Nucleus accumbens (tissue), 56 donors: ENCODE results near the gene MXRA8.
"Not testable (repeated sequence)": the region's sequence is repeated elsewhere in the genome, so short reads cannot be mapped to it uniquely, and the experiment has no call there.

Source experiments
- DNase-seq, 56 donors: peaks; one replicate each; lab custom pipeline; 2025; lab: John Stamatoyannopoulos, UW

Gene MXRA8, protein sequence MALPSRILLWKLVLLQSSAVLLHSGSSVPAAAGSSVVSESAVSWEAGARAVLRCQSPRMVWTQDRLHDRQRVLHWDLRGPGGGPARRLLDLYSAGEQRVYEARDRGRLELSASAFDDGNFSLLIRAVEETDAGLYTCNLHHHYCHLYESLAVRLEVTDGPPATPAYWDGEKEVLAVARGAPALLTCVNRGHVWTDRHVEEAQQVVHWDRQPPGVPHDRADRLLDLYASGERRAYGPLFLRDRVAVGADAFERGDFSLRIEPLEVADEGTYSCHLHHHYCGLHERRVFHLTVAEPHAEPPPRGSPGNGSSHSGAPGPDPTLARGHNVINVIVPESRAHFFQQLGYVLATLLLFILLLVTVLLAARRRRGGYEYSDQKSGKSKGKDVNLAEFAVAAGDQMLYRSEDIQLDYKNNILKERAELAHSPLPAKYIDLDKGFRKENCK

DNA sequence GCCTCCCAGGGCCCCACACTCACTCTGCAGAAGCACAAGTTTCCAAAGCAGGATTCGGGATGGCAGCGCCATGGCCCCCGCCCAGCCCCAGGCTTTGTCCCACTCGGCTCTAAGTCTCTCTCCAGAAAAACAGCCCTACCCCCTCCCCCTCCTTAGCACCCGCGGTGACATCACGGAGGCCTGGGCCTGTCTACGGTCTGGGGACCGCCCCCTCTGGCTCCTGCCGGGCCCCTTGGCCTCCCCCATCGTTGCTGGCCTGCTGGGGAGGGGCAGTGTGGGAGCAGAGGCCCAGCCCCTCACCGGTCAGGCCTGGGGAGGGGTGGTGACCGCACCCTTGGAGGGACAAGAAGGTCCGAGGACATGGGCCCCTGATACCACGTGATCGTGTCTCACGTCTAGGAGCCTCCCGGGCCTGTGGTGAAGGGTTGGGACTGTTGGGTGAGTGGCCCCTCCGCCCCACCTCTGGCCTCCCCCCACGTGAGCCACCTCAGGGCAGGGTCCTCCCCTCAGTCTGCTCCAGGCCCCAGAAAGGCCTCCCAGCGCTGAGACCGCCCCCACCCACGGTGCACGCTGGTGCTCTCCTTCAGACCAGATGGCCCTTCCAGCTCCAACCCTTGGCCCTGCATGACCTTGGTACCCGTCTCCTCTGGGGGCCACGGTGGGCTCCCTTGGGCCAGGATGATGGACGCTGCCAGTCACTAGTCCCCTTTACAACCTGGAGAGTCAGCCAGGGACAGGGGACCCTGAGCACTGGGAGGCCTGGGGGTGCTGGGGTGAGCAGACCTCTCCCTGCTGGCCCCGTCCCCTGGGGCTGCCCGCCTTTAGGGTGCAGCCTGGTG, at the start of gene MXRA8:
Gene MXRA8, minus strand, starts transcription at position 123 of the 839 bp plus-strand sequence. Its CDS starts 51 bp downstream, at position 72.
- peak in 9 of 56 donors; percentile 16 to 61 (median 39) for DNase-seq

DNA sequence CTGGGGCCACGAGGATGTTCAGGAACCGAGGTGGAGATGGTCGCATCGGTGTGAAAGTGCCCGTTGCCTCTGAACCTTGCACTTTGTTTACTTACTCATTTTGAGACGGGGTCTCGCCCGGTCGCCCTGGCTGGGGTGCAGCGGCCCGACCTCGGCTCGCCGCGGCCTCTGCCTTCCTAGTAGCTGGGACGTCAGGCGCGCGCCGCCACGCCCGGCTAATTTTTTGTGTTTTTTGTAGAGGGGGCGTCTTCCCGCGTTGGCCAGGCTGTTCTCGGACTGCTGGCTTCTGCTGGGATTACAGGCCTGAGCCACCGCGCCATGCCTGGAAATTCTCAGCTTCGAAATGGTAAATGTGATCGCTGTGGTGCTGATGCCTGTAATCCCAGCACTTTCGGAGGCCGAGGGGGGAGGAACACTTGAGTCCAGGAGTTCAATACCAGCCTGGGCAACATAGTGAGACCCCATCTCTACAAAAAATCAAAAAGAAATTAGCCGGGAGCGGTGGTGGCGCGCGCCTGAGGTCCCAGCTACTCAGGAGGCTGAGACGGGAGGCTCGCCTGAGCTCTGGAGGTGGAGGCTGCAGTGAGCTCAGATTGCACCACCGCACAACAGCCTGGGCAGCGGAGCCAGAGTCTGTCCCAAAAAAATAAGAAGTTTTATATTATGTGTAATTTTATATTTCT, 49.4 kb upstream of the MXRA8 start:
- DNase-seq = no peak

- DNase-seq = peak in 55 of 56 donors; percentile 49 to 96 (median 90)
Measured at GRCh38 chr1:1406821-1407635, 48.7 kb upstream of the MXRA8 start, which contains the start of gene MRPL20. TSS of gene MRPL20 (minus strand) at chr1:1407293. CDS start at chr1:1407217, 76 bp downstream.

DNA sequence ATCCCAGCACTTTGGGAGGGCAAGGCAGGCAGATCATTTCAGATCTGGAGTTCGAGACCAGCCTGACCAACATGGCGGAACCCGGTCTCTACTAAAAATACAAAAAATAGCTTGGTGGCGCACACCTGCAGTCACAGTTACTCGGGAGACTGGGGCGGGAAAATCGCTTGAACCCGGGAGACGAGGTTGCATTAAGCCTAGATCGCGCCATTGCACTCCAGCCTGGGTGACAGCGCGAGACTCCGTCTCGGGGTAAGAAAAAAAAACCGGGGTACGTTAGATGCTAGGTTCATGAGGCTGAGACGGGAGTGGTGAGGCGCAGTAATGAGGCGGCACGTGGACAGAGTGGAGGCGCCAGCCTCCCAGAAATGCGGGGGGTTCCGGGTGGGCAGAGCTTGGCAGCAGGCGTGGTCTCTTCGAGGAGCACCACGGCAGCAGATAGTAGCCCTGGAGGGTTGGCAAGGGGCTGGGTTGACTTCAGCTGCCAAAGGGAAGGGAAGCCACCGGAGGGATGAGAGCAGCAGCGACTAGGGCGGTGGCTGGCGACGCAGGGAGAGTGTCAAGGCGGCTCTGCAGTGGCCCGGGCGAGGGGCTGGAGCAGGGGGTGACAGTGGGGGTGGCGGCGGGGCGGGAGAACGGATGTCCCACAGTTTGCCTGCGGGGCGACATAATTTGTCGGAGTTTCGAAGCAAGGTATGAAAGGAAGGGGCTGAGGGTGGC, 47.9 kb upstream of the MXRA8 start:
- DNase-seq = no peak

DNA sequence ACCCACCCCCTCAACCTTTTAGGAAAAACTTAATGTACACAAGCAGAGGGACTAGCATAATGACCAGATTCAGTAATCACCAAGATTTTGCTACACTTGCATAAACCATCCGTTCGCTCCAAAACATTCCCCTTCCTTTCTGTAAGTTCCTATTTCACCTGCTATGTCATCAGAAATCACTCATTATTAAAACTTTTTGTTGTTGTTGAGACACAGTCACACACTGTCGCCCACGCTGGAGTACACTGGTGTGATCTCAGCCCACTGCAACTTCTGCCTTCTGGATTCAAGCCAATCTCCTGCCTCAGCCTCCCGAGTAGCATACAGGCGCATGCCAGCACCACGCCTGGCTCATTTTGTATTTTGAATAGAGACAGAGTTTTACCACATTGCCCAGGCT, 45.3 kb upstream of the MXRA8 start:
- DNase-seq = no peak

DNA sequence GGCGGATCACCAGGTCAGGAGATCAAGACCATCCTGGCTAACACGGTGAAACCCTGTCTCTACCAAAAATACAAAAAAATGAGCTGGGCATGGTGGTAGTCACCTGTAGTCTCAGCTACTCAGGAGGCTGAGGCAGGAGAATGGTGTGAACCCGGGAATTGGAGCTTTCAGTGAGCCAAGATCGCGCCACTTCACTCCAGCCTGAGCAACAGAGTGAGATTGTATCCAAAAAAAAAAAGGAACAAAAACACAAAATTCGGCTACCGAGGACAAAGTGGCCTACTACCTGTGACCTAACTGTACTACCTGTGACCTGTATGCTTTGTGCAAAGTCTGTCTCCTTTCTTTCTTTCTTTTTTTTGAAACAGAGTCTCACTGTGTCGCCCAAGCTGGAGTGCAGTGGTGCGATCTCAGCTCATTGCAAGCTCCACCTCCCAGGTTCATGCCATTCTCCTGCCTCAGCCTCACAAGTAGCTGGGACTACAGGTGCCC, 44.6 kb upstream of the MXRA8 start:
- DNase-seq = not testable (repeated sequence)

- DNase-seq = no peak
Measured at GRCh38 chr1:1402072-1402900, 43.9 kb upstream of the MXRA8 start.

GRCh38 chr1:1401457-1402010, 43.2 kb upstream of the MXRA8 start:
- DNase-seq = no peak

- no peak for DNase-seq
Measured at GRCh38 chr1:1400576-1401456, 42.5 kb upstream of the MXRA8 start.

DNA sequence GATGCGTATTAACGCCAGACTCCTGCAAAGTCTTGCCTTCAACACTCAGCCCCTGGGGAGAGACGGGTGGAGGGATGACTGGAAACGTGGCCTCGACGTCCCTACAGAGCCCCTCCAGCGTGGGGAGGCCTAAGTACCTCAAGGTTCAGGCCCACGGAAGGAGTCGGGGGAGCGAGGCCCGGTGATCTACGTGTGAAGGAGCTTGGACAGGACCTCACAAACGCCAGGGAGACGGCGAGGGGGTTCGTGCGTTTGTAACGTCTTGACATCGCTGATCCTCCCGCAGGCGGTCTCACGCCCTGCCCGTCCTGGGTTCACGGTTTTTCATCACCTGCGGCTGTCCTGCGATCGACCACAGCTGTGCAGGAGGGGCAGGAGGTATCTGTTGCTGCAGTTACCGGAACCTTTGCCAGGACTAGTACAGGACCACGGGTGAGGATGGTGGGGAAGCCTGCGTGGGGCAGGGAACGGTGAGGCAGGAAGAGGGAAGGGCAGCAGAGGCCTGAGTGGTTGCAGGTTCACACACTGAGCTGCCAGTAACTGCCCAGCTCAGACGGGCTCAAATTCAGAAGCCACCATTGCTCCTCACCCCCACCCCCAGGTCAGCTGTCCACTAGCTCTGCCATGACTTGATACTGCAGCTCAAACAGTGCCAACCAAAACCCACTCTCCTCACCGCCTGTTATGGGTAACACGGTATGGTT, 41.7 kb upstream of the MXRA8 start:
- no peak for DNase-seq

GRCh38 chr1:1399187-1399871, 41.0 kb upstream of the MXRA8 start, which contains the start of gene CCNL2:
TSS of gene CCNL2 (minus strand) at chr1:1399335. CDS start at chr1:1399306, 29 bp downstream.
- peak; percentile 73 to 98 (median 96) for DNase-seq

DNA sequence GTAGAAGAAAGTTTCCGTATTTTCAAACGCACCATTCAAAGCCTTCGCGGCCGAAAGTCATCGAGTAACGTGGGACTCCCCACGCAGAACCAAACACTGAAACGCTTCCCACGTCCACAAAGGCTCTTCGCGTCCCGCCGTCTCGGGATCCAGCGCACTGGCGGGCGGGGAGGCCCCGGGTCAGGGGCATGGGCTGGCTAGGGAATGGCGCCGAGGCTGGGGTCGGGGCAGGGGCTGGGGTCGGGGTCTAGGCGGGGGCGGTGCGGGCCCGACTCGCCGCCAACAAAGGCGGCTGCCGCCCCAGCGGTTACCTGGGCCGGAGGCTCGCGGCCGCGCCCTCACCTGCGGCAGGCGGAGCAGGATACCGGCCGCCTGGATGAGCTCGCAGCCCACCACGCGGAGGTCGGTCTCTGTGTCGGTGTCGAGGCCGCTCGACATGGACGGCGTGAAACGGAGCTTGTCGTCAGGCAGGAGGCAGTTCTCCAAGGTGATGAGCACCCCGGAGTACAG, 40.4 kb upstream of the MXRA8 start:
- no peak for DNase-seq

DNA sequence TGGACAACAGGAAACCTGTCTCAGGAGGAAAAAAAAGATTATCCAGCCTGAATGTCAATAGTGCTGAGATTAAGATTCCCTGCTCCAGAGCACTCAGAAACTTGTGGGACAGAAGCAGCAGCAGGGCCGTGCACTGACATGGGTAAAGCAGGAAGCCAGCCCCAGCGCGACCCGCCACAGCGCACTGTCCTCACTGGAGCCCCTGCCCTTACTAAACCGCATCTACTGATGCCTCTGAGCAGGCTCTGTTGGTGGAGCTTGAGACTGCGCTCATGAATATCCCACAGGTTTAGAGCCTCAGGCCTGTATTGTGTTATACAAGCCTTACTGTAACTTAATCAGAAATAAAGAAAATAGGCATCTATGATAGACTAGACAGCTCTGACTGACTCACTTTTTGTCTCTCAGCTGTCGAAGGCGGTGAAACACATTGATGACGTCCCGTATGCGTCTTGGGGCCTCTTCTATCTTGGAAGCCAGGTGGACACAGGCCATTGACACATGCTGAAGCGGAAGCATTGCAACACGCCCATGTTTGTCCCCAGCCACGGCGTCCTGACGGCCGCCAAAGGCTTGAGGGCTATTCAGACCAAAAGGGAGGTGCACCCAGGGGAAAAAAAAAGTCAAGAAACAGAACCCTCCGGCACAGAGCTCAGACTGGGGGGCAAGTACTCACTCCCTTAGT, 39.6 kb upstream of the MXRA8 start:
- no peak for DNase-seq

- no peak for DNase-seq
Measured at GRCh38 chr1:1395166-1395565, 36.8 kb upstream of the MXRA8 start.

GRCh38 chr1:1394116-1394515, 35.8 kb upstream of the MXRA8 start:
- no peak for DNase-seq
